Stimulated activated CD4-positive, alpha-beta T cell treated with anti-CD3 and anti-CD28 coated beads, TNF-alpha, amount 100 ng/mL, for 24 hours (primary cell): ENCODE data around the gene SBNO1.
"Not testable (repeated sequence)": the region's sequence is repeated elsewhere in the genome, so short reads cannot be mapped to it uniquely, and the experiment has no call there.

ENCODE experiments used
- DNase-seq, 3 experiments: peaks; one replicate each; pipeline ENCODE4 v3.0.0-alpha.2; 2020; ENCODE audit warnings: low read depth in 3 of 3

The SBNO1 gene

GRCh38 chr12:123270214-123271000 lies 94.2 kb downstream of the SBNO1 start:
- no peak for DNase-seq

- no peak for DNase-seq
These were observed 94.8 kb downstream of the SBNO1 start for GRCh38 chr12:123269896-123270213.

DNA sequence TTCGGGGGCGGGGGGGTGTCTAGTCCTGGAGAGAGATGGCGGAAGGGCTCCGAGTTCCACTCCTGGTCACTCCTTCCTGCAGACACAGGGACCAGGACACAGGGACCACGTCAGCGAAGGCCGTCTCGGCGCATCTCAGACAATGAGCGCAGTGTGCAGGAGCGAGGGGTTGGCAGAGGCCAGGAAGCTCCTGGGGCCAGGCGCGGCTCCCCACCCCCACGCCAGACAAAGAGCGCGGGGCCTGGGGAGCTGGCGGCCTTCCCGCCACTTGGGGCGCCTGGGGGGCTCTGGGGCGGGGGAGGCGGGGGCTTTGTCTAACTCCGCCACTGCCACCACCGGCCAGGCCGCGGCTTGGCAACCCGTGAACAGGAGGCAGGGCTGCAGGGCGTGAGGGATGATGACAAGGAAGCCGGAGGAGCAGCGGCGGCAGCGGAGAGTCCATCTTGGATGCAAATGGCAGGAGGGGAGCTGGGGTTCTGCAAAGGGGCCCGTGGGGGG lies 95.2 kb downstream of the SBNO1 start:
- peak in 1 of 3 experiments; percentile 33 for DNase-seq

DNA sequence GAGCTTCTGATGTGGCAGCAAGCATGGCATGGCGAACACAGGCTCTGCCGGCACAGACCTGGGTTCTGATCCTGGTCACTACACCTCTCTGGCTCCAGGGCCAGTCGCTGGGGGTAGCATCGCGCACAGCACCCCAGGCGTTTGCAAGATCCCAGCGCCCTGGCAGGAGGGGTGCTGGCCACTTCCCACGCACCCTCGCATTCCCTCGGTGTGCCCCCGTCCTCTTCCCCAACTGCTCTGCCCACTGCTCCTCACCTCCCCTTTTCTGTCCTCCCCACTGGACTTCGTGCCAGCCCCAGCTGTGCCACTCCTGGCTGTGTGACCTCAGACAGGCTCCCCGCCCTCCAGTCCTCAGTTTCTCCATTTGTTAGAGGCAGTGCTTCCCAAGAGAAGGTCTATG lies 95.8 kb downstream of the SBNO1 start:
- DNase-seq: no peak

GRCh38 chr12:123267991-123268843 lies 96.4 kb downstream of the SBNO1 start:
- DNase-seq: no peak

GRCh38 chr12:123267335-123267920 lies 97.2 kb downstream of the SBNO1 start:
- DNase-seq: no peak

- no peak for DNase-seq
These were observed 97.9 kb downstream of the SBNO1 start for GRCh38 chr12:123266679-123267277.

DNA sequence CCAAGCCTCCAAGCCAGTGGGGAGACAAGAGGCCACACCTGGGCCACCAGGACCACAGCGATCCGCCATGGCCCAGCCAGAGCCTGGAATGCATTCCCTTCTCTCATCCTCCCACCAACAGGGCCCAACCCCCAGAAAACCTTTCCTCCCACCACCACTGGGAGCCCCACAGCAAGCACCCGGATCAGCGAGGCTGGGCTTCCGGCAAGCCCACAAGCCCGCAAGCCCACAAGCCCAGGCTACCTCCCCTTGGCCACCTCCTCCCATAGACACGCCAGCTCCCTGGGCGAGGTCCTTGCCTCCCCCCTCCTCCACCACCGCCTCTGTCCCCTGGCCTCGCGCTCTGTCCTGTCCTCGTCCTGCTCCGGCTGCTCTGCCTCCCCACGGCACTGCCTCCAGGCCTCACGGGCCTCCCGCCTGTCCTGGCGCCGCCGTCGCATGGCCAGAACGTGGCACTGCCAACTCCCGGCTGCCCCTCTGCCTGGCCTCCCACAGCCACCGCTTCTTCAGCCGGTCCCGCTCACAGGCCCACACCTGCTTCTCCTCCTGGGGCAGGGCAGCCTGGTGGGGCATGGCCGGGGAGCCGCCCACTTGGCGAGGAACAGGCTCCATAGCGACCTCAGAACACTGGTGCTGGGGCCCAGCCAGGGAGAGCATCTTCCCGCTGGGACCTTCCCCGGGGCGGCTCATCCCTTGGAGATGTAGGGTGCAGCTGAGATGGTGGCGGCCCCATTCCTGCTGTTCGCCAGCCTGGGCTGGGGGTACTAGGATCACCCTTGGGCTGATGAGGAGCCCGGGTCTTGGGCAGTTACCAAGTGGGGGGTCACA lies 98.6 kb downstream of the SBNO1 start:
- no peak for DNase-seq

GRCh38 chr12:123264642-123265041 lies 100.0 kb downstream of the SBNO1 start:
- no peak for DNase-seq

GRCh38 chr12:123263196-123263817 lies 101.3 kb downstream of the SBNO1 start:
- DNase-seq: no peak

DNA sequence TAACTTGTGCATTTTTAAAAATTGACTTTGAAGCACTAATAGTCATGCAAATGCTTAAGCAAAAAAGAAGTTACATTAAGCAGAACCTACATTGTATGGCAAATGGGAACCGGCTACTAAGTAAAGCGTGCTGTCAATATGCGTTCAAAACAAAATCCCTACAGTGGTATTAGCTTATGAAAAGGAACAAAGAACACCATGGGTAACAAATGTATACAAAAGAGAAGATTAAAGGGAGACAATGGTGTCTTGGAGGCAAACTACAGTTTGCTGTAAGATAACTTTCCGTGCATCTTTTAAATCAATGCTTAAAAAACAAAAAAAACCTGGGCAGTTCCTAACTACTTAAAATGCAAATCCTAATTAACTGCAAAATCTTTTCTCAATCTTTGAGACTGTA lies 103.5 kb downstream of the SBNO1 start:
- DNase-seq: no peak

GRCh38 chr12:123260081-123260480 lies 104.6 kb downstream of the SBNO1 start:
- DNase-seq: no peak

GRCh38 chr12:123258593-123258992 lies 106.1 kb downstream of the SBNO1 start:
- no peak for DNase-seq

DNA sequence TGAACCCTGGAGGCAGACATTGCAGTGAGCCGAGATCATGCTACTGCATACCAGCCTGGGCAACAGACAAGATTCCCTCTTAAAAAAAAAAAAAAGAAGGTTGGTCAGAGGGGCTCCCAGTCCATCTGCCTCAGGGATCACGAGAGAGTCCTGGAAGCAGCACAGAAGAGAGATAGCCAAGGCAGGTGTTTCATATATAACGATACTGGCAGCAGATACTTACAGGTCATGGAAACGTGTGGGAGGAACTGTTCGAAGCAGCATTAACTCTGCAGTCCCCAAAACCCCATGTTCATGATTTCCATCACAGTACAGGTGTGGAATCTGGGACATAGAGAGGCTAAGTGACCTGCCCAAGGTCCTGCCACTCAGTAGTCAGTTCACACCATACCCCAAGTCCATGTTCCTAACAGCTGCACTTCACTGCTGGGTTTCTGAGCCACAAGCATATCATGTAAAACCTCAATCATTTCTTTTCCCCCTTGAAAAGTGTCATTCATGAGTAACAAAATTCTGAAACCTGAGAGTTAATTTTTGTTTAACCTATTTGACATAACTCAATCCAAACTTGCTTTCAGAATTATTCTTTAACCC lies 109.7 kb downstream of the SBNO1 start:
- DNase-seq: no peak

- no peak for DNase-seq
These were observed 110.8 kb downstream of the SBNO1 start for GRCh38 chr12:123253641-123254459.

DNA sequence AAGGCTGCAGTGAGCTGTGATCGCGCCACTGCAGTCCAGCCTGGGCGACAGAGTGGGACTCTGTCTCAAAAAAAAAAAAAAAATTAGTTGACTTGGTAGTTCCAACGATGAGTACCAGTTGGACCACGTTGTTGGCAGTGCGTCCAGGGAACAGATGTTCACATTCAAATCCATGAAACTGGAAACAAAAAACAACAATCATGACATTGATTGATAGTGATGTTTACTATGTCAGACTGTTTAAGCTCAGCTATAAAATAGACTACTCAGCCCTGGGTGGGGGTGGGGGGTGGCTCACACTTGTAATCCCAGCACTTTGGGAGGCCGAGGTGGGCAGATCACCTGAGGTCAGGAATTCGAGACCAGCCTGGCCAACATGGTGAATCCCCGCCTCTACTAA lies 112.3 kb downstream of the SBNO1 start:
- DNase-seq: not testable (repeated sequence)

DNA sequence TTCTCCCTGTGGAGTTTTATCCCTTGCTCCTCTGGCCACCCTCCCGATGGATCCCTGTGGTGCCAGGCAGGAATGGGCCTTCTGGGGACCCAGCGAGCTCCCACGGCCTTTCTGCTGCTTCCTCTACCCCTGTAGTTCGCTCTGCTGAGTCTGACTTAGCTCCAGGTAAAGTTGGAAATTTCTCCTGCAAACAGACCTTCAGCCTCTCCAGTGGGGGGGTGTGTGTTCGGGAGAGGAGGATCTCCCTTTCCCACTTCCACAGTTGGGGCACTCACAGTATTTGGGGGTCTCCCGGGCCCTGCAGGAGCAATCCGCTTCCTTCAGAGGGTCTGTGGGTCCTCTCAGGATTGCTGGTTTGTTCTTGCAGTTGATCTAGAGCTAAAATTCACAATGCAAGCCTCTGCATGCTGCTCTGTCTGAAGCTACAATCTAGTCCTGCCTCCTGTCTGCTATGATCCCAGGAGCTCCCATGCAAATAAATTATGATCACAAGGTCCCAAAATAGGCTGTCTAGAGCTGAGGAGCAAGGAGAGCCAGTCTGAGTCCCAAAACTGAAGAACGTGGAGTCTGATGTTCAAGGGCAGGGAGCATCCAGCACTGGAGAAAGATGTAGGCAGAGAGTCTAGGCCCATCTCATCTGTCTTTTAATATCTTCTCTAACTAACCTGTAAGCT lies 113.1 kb downstream of the SBNO1 start:
- DNase-seq: no peak

DNA sequence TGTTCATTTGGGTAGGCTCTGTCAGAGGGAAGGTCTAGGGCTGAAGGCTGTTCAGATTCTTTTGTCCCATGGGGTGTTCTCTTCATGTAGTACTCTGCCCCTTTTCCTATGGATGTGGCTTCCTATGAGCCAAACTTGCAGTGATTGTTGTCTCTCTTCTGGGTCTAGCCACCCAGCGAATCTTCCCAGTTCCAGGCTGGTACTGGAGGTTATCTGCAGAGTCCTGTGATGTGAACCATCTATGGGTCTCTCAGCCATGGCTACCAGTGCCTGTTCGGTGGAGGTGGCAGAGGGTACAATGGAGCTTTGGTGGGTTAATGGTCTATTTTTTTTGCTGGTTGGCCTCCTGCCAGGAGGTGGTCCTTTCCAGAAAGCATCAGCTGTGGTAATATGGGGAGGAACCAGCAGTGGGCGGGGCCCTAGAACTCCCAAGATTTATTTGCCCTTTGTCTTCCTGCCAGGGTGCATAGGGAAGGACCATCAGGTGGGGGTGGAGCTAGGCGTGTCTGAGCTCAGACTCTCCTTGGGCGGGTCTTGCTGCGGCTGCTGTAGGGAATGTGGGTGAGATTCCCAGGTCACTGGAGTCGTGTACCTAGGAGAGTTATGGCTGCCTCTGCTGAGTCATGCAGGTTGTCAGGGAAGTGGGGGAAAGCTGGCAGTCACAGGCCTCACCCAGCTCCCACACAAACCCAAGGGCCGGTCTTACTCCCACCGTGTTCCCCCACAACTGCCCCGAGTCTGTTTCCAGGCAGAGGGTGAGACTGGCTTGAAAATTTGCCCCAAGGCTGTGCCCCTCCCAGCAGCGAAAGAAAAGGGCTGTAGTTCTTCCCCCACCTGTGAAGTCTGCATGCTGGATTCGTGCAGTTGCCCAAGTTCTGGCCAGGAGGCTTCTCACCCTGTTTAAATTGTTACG lies 113.9 kb downstream of the SBNO1 start:
- DNase-seq: no peak
